Neutrophil (primary cell): ENCODE results near the gene COPS7A.

Experiments
- H3K27ac ChIP-seq: fragments of 200-600 bp; sonication (generic); 2 replicates; pipeline ENCODE4 v1.5.1; 2016; ENCODE audit warnings: mild to moderate bottlenecking, moderate library complexity
- H3K27me3 ChIP-seq: fragments of 200-600 bp; sonication (generic); 2 replicates; pipeline ENCODE4 v1.6.0; 2016; ENCODE audit warnings: mild to moderate bottlenecking
- H3K36me3 ChIP-seq: fragments of 200-600 bp; sonication (generic); 2 replicates; pipeline ENCODE4 v1.5.1; 2017
- H3K4me1 ChIP-seq, 2 experiments: fragments of 200-600 bp in 1 of 2; sonication (generic) in 1 of 2; 1 replicate in 1 of 2; 2 replicates in 1 of 2; pipeline versions ENCODE4 v1.5.1 to v1.6.1; 2013 to 2016; ENCODE audit warnings: low read depth in 1 of 2, low read length in 1 of 2, mild to moderate bottlenecking in 1 of 2, moderate library complexity in 1 of 2; ENCODE audit not compliant: control insufficient read depth in 1 of 2, insufficient read depth in 1 of 2
- H3K4me3 ChIP-seq, 2 experiments: fragments of 200-600 bp in 1 of 2; sonication (generic) in 1 of 2; 1 replicate in 1 of 2; 2 replicates in 1 of 2; pipeline ENCODE4 v1.5.1; 2013 to 2016; ENCODE audit warnings: low read depth in 1 of 2, low read length in 1 of 2, mild to moderate bottlenecking in 1 of 2, moderate library complexity in 1 of 2
- H3K9me3 ChIP-seq: fragments of 200-600 bp; sonication (generic); 2 replicates; pipeline ENCODE4 v1.5.1; 2016
- TF ChIP-seq, protein P1 (sequence below): fragments of 200-600 bp; sonication (generic); IDR thresholded peaks from 2 replicates; pipeline ENCODE4 v1.5.1; 2016; ENCODE audit warnings: antibody characterized with exemption

COPS7A gene

GRCh38 chr12:6775185-6776174 lies 51.6 kb downstream of the COPS7A start:
- Histone ChIP-seq H3K4me3 (no peak overlapping the region), H3K27me3 (peaks cover 83% of the 10 kb centered on the region), H3K9me3 (no peaks in the 10 kb centered on the region), H3K36me3 (no peaks in the 10 kb centered on the region), H3K27ac (no peak overlapping the region), H3K4me1 (peaks cover 18 to 24% of the 10 kb centered on the region in 2 experiments)
- TF ChIP-seq, protein P1, sequence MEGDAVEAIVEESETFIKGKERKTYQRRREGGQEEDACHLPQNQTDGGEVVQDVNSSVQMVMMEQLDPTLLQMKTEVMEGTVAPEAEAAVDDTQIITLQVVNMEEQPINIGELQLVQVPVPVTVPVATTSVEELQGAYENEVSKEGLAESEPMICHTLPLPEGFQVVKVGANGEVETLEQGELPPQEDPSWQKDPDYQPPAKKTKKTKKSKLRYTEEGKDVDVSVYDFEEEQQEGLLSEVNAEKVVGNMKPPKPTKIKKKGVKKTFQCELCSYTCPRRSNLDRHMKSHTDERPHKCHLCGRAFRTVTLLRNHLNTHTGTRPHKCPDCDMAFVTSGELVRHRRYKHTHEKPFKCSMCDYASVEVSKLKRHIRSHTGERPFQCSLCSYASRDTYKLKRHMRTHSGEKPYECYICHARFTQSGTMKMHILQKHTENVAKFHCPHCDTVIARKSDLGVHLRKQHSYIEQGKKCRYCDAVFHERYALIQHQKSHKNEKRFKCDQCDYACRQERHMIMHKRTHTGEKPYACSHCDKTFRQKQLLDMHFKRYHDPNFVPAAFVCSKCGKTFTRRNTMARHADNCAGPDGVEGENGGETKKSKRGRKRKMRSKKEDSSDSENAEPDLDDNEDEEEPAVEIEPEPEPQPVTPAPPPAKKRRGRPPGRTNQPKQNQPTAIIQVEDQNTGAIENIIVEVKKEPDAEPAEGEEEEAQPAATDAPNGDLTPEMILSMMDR: no peak

DNA sequence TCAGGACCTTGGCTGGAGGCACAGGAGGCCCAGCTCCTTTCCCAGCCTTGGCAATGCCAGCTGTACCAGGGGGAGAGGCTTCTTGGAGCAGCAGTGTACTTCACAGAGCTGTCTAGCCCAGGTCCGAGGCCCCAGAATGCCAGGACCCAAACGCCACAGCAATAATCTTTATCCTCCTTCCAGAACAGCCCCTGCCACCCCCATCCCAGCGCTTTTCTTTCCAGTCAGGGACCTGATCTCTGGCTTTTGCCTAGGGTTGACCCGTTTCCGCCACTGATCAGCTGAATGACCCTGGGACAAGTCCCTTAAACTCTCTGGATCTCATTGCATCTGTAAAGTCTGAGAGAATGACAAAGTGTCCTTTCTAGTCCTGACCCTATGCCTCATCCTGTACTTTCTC lies 53.5 kb downstream of the COPS7A start:
- H3K27ac ChIP-seq: no peak overlapping the region
- TF ChIP-seq, protein P1: no peak
- H3K27me3 ChIP-seq: peaks cover 64% of the 10 kb centered on the region
- no peak overlapping the region for H3K4me3 ChIP-seq
- H3K36me3 ChIP-seq: no peaks in the 10 kb centered on the region
- peaks cover 17 to 19% of the 10 kb centered on the region in 2 experiments for H3K4me1 ChIP-seq
- H3K9me3 ChIP-seq: no peaks in the 10 kb centered on the region

DNA sequence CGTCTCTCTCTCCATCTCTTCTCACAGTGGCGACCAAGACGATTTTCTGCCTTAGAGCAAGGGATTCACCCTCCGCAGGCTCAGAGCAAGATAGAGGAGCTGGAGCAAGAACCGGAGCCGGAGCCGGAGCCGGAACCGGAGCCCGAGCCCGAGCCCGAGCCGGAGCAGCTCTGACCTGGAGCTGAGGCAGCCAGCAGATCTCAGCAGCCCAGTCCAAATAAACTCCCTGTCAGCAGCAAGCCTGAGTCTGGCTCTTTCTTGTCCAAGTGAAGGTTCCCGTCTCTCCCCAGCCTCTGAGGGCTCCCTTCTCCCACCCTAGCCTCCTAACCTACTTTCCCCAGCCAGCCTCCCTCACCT lies 54.3 kb downstream of the COPS7A start:
- Histone ChIP-seq H3K4me3 (peak overlapping the region; percentile 51 to 60), H3K27me3 (peaks cover 56% of the 10 kb centered on the region), H3K4me1 (peaks cover 12 to 15% of the 10 kb centered on the region in 2 experiments), H3K9me3 (no peaks in the 10 kb centered on the region), H3K27ac (no peak overlapping the region), H3K36me3 (no peaks in the 10 kb centered on the region)
- TF ChIP-seq, protein P1: no peak

- Histone ChIP-seq H3K4me1 (peaks cover 12 to 16% of the 10 kb centered on the region in 2 experiments), H3K4me3 (peak overlapping the region; percentile 51 to 60), H3K27ac (peak overlapping the region; percentile 10), H3K9me3 (no peaks in the 10 kb centered on the region), H3K27me3 (peaks cover 49% of the 10 kb centered on the region), H3K36me3 (no peaks in the 10 kb centered on the region)
- TF ChIP-seq, protein P1: peak; percentile 93
Observed at GRCh38 chr12:6778574-6779550, 55.0 kb downstream of the COPS7A start.

GRCh38 chr12:6779708-6780432 lies 56.0 kb downstream of the COPS7A start:
- no peaks in the 10 kb centered on the region for H3K9me3 ChIP-seq
- H3K4me1 ChIP-seq: peaks cover 21 to 26% of the 10 kb centered on the region in 2 experiments
- no peak overlapping the region for H3K27ac ChIP-seq
- H3K36me3 ChIP-seq: no peaks in the 10 kb centered on the region
- H3K4me3 ChIP-seq: no peak overlapping the region
- TF ChIP-seq, protein P1: no peak
- peaks cover 39% of the 10 kb centered on the region for H3K27me3 ChIP-seq
